ENCODE results near the gene CHIC2. TPM values are rescaled to one million over a fixed set of nuclear protein-coding genes. Genes with fewer than 3 reads are reported as not detected.
"Not testable (repeated sequence)": the region's sequence is repeated elsewhere in the genome, so short reads cannot be mapped to it uniquely, and the experiment has no call there.

CHIC2 gene
- total and polyA plus RNA-seq, 4 donors, result 18.4 to 31.9 (median 27.7) TPM

GRCh38 chr4:54041100-54041499, 23.3 kb downstream of the CHIC2 start:
- Histone ChIP-seq H3K27ac (ENCODE audit: low read depth in 1 of 2, low read length in 2 of 2) (no peak overlapping the region), H3K9me3 (ENCODE audit: control insufficient read depth, low read length) (no peaks in the 10 kb centered on the region), H3K4me1 (ENCODE audit: control insufficient read depth in 1 of 2, insufficient read depth in 2 of 2, low read length in 2 of 2) (no peaks in the 10 kb centered on the region), H3K27me3 (ENCODE audit: control insufficient read depth in 1 of 2, insufficient read depth in 2 of 2, low read length in 1 of 2) (no peaks in the 10 kb centered on the region), H3K36me3 (ENCODE audit: control insufficient read depth in 1 of 2, insufficient read depth in 2 of 2, low read length in 1 of 2) (no peaks in the 10 kb centered on the region), H3K4me3 (ENCODE audit: low read length in 2 of 2) (no peak overlapping the region)
- intact Hi-C loops (cut with DNase I), result no loop called here
- 79 to 83% methylated on average over 4 of the region's 4 CpGs for WGBS, 2 donors
- DNase-seq, result no peak
- no peak for ATAC-seq (ENCODE audit: low FRiP score)

GRCh38 chr4:54038056-54038455, 26.3 kb downstream of the CHIC2 start:
- no peaks in the 10 kb centered on the region for H3K27me3 ChIP-seq (ENCODE audit: control insufficient read depth in 1 of 2, insufficient read depth in 2 of 2, low read length in 1 of 2)
- no peaks in the 10 kb centered on the region for H3K9me3 ChIP-seq (ENCODE audit: control insufficient read depth, low read length)
- intact Hi-C loops (cut with DNase I), result no loop called here

GRCh38 chr4:54036184-54036583, 28.2 kb downstream of the CHIC2 start:
- no peaks in the 10 kb centered on the region for H3K36me3 ChIP-seq (ENCODE audit: control insufficient read depth in 1 of 2, insufficient read depth in 2 of 2, low read length in 1 of 2)
- ATAC-seq (ENCODE audit: low FRiP score), result no peak
- no peak for DNase-seq
- WGBS, 2 donors, result 89 to 91% methylated on average over 4 of the region's 4 CpGs
- H3K27ac ChIP-seq (ENCODE audit: low read depth in 1 of 2, low read length in 2 of 2), result no peak overlapping the region
- H3K9me3 ChIP-seq (ENCODE audit: control insufficient read depth, low read length), result no peaks in the 10 kb centered on the region
- H3K4me3 ChIP-seq (ENCODE audit: low read length in 2 of 2), result no peak overlapping the region
- intact Hi-C loops (cut with DNase I), result no loop called here
- H3K27me3 ChIP-seq (ENCODE audit: control insufficient read depth in 1 of 2, insufficient read depth in 2 of 2, low read length in 1 of 2), result no peaks in the 10 kb centered on the region
- no peaks in the 10 kb centered on the region for H3K4me1 ChIP-seq (ENCODE audit: control insufficient read depth in 1 of 2, insufficient read depth in 2 of 2, low read length in 2 of 2)

More at GRCh38 chr4:54038056-54038455, 26.3 kb downstream of the CHIC2 start:
- no peak for ATAC-seq (ENCODE audit: low FRiP score)
- Histone ChIP-seq H3K27ac (ENCODE audit: low read depth in 1 of 2, low read length in 2 of 2) (no peak overlapping the region), H3K4me3 (ENCODE audit: low read length in 2 of 2) (no peak overlapping the region), H3K4me1 (ENCODE audit: control insufficient read depth in 1 of 2, insufficient read depth in 2 of 2, low read length in 2 of 2) (no peaks in the 10 kb centered on the region), H3K36me3 (ENCODE audit: control insufficient read depth in 1 of 2, insufficient read depth in 2 of 2, low read length in 1 of 2) (no peaks in the 10 kb centered on the region)
- WGBS, 2 donors, result 87 to 89% methylated on average over 3 of the region's 3 CpGs
- no peak for DNase-seq

GRCh38 chr4:54032558-54033135, 31.8 kb downstream of the CHIC2 start:
- WGBS, 2 donors, result 71 to 72% methylated on average over 3 of the region's 3 CpGs
- Histone ChIP-seq H3K4me1 (ENCODE audit: control insufficient read depth in 1 of 2, insufficient read depth in 2 of 2, low read length in 2 of 2) (no peaks in the 10 kb centered on the region), H3K36me3 (ENCODE audit: control insufficient read depth in 1 of 2, insufficient read depth in 2 of 2, low read length in 1 of 2) (no peaks in the 10 kb centered on the region), H3K4me3 (ENCODE audit: low read length in 2 of 2) (no peak overlapping the region), H3K27ac (ENCODE audit: low read depth in 1 of 2, low read length in 2 of 2) (no peak overlapping the region), H3K9me3 (ENCODE audit: control insufficient read depth, low read length) (no peaks in the 10 kb centered on the region), H3K27me3 (ENCODE audit: control insufficient read depth in 1 of 2, insufficient read depth in 2 of 2, low read length in 1 of 2) (no peaks in the 10 kb centered on the region)
- DNase-seq, result no peak
- intact Hi-C loops (cut with DNase I), result no loop called here
- no peak for ATAC-seq (ENCODE audit: low FRiP score)

GRCh38 chr4:54027311-54027710, 37.1 kb downstream of the CHIC2 start:
- no peak overlapping the region for H3K27ac ChIP-seq (ENCODE audit: low read depth in 1 of 2, low read length in 2 of 2)
- no peaks in the 10 kb centered on the region for H3K9me3 ChIP-seq (ENCODE audit: control insufficient read depth, low read length)
- ATAC-seq (ENCODE audit: low FRiP score) (no peak), DNase-seq (no peak)
- WGBS, 2 donors, result 97% methylated on average over 1 of the region's 1 CpG
- no peaks in the 10 kb centered on the region for H3K4me1 ChIP-seq (ENCODE audit: control insufficient read depth in 1 of 2, insufficient read depth in 2 of 2, low read length in 2 of 2)
- no peaks in the 10 kb centered on the region for H3K27me3 ChIP-seq (ENCODE audit: control insufficient read depth in 1 of 2, insufficient read depth in 2 of 2, low read length in 1 of 2)
- no peaks in the 10 kb centered on the region for H3K36me3 ChIP-seq (ENCODE audit: control insufficient read depth in 1 of 2, insufficient read depth in 2 of 2, low read length in 1 of 2)
- H3K4me3 ChIP-seq (ENCODE audit: low read length in 2 of 2), result no peak overlapping the region
- intact Hi-C loops (cut with DNase I), result no loop called here

- ATAC-seq (ENCODE audit: low FRiP score) (no peak), DNase-seq (no peak)
- WGBS, 2 donors, result 97 to 98% methylated on average over 7 of the region's 7 CpGs
- no peaks in the 10 kb centered on the region for H3K36me3 ChIP-seq (ENCODE audit: control insufficient read depth in 1 of 2, insufficient read depth in 2 of 2, low read length in 1 of 2)
- no peak overlapping the region for H3K4me3 ChIP-seq (ENCODE audit: low read length in 2 of 2)
- no peaks in the 10 kb centered on the region for H3K9me3 ChIP-seq (ENCODE audit: control insufficient read depth, low read length)
- H3K4me1 ChIP-seq (ENCODE audit: control insufficient read depth in 1 of 2, insufficient read depth in 2 of 2, low read length in 2 of 2), result no peaks in the 10 kb centered on the region
- intact Hi-C loops (cut with DNase I), result no loop called here
- no peak overlapping the region for H3K27ac ChIP-seq (ENCODE audit: low read depth in 1 of 2, low read length in 2 of 2)
- no peaks in the 10 kb centered on the region for H3K27me3 ChIP-seq (ENCODE audit: control insufficient read depth in 1 of 2, insufficient read depth in 2 of 2, low read length in 1 of 2)
Observed at GRCh38 chr4:54025582-54025981, 38.8 kb downstream of the CHIC2 start.

GRCh38 chr4:54023019-54023418, 41.4 kb downstream of the CHIC2 start:
- ATAC-seq (ENCODE audit: low FRiP score); H3K27ac ChIP-seq (ENCODE audit: low read depth in 1 of 2, low read length in 2 of 2); H3K36me3 ChIP-seq (ENCODE audit: control insufficient read depth in 1 of 2, insufficient read depth in 2 of 2, low read length in 1 of 2); H3K4me3 ChIP-seq (ENCODE audit: low read length in 2 of 2); H3K4me1 ChIP-seq (ENCODE audit: control insufficient read depth in 1 of 2, insufficient read depth in 2 of 2, low read length in 2 of 2); DNase-seq; H3K9me3 ChIP-seq (ENCODE audit: control insufficient read depth, low read length); intact Hi-C loops (cut with DNase I); H3K27me3 ChIP-seq (ENCODE audit: control insufficient read depth in 1 of 2, insufficient read depth in 2 of 2, low read length in 1 of 2): not testable (repeated sequence)
- WGBS, 2 donors, result 98 to 99% methylated on average over 8 of the region's 8 CpGs

- no peak overlapping the region for H3K4me3 ChIP-seq (ENCODE audit: low read length in 2 of 2)
- intact Hi-C loops (cut with DNase I), result no loop called here
- DNase-seq, result no peak
- WGBS, 2 donors, result 58 to 70% methylated on average over 1 of the region's 1 CpG
- no peaks in the 10 kb centered on the region for H3K27me3 ChIP-seq (ENCODE audit: control insufficient read depth in 1 of 2, insufficient read depth in 2 of 2, low read length in 1 of 2)
- H3K36me3 ChIP-seq (ENCODE audit: control insufficient read depth in 1 of 2, insufficient read depth in 2 of 2, low read length in 1 of 2), result no peaks in the 10 kb centered on the region
- H3K27ac ChIP-seq (ENCODE audit: low read depth in 1 of 2, low read length in 2 of 2), result no peak overlapping the region
- no peak for ATAC-seq (ENCODE audit: low FRiP score)
- H3K9me3 ChIP-seq (ENCODE audit: control insufficient read depth, low read length), result no peaks in the 10 kb centered on the region
- no peaks in the 10 kb centered on the region for H3K4me1 ChIP-seq (ENCODE audit: control insufficient read depth in 1 of 2, insufficient read depth in 2 of 2, low read length in 2 of 2)
Observed at GRCh38 chr4:54017974-54018373, 46.4 kb downstream of the CHIC2 start.

GRCh38 chr4:54017308-54017707, 47.1 kb downstream of the CHIC2 start:
- intact Hi-C loops (cut with DNase I), result no loop called here
- WGBS, 2 donors, result 98 to 99% methylated on average over 2 of the region's 2 CpGs
- no peak overlapping the region for H3K27ac ChIP-seq (ENCODE audit: low read depth in 1 of 2, low read length in 2 of 2)
- ATAC-seq (ENCODE audit: low FRiP score) (no peak), DNase-seq (no peak)
- no peaks in the 10 kb centered on the region for H3K27me3 ChIP-seq (ENCODE audit: control insufficient read depth in 1 of 2, insufficient read depth in 2 of 2, low read length in 1 of 2)
- no peaks in the 10 kb centered on the region for H3K4me1 ChIP-seq (ENCODE audit: control insufficient read depth in 1 of 2, insufficient read depth in 2 of 2, low read length in 2 of 2)
- H3K36me3 ChIP-seq (ENCODE audit: control insufficient read depth in 1 of 2, insufficient read depth in 2 of 2, low read length in 1 of 2), result no peaks in the 10 kb centered on the region
- no peaks in the 10 kb centered on the region for H3K9me3 ChIP-seq (ENCODE audit: control insufficient read depth, low read length)
- no peak overlapping the region for H3K4me3 ChIP-seq (ENCODE audit: low read length in 2 of 2)
